KMS-11 (cell line): Measurements from ENCODE around the gene SETD1B.

Source experiments
- H2AFZ ChIP-seq: fragments of 200-600 bp; sonication (generic); 2 replicates; pipeline ENCODE4 v1.6.1; 2016; ENCODE audit warnings: antibody characterized with exemption, mixed run types, low read depth
- H3K27ac ChIP-seq: fragments of 200-600 bp; sonication (generic); 2 replicates; pipeline ENCODE4 v1.6.1; 2016; ENCODE audit warnings: mild to moderate bottlenecking, mixed run types
- H3K27me3 ChIP-seq: fragments of 200-600 bp; sonication (generic); 2 replicates; pipeline ENCODE4 v1.6.1; 2017; ENCODE audit warnings: mild to moderate bottlenecking, low read depth, mixed run types, moderate library complexity; ENCODE audit not compliant: insufficient read depth
- H3K36me3 ChIP-seq: fragments of 200-600 bp; sonication (generic); 2 replicates; pipeline ENCODE4 v1.6.1; 2017; ENCODE audit warnings: mild to moderate bottlenecking, mixed run types; ENCODE audit not compliant: insufficient read depth
- H3K4me1 ChIP-seq: fragments of 200-600 bp; sonication (generic); 2 replicates; pipeline ENCODE4 v1.6.1; 2016; ENCODE audit warnings: mild to moderate bottlenecking, low read depth, mixed run types; ENCODE audit not compliant: poor library complexity, severe bottlenecking
- H3K4me2 ChIP-seq: fragments of 200-600 bp; sonication (generic); 2 replicates; pipeline ENCODE4 v1.7.0; 2016; ENCODE audit warnings: mild to moderate bottlenecking, mixed run types
- H3K4me3 ChIP-seq: fragments of 200-600 bp; sonication (generic); IDR thresholded peaks from 2 replicates; pipeline ENCODE4 v1.6.1; 2017; ENCODE audit warnings: low read depth, low read length, mixed read lengths; ENCODE audit not compliant: insufficient read depth
- H3K79me2 ChIP-seq: fragments of 200-600 bp; sonication (generic); 2 replicates; pipeline ENCODE4 v1.6.1; 2016; ENCODE audit warnings: low read depth, mixed run types; ENCODE audit not compliant: insufficient read depth
- H3K9ac ChIP-seq: fragments of 200-600 bp; sonication (generic); 2 replicates; pipeline ENCODE4 v1.6.1; 2016; ENCODE audit warnings: mild to moderate bottlenecking, mixed run types
- H4K20me1 ChIP-seq: fragments of 200-600 bp; sonication (generic); 2 replicates; pipeline ENCODE4 v1.6.1; 2016; ENCODE audit warnings: mild to moderate bottlenecking, mixed run types; ENCODE audit not compliant: insufficient read depth
- CTCF ChIP-seq: fragments of 200-600 bp; sonication (generic); conservative IDR thresholded peaks from 2 replicates; pipeline ENCODE4 v1.6.1; 2017; ENCODE audit warnings: low read depth, mild to moderate bottlenecking, antibody characterized with exemption, low read length, moderate library complexity, mixed read lengths

SETD1B gene

GRCh38 chr12:121805171-121806008 is 1.6 kb downstream of the SETD1B start:
- H3K4me3 ChIP-seq, result no peak overlapping the region
- peaks cover 9% of the 10 kb centered on the region for H3K4me1 ChIP-seq
- H3K4me2 ChIP-seq, result peak overlapping the region; percentile 51
- H2AFZ ChIP-seq, result no peak overlapping the region
- no peaks in the 10 kb centered on the region for H3K27me3 ChIP-seq
- no peaks in the 10 kb centered on the region for H4K20me1 ChIP-seq
- H3K9ac ChIP-seq, result peak overlapping the region; percentile 65; the same call in 1 of the 2 replicates
- H3K79me2 ChIP-seq, result peaks cover 46% of the 10 kb centered on the region
- TF ChIP-seq CTCF, result no peak
- no peaks in the 10 kb centered on the region for H3K36me3 ChIP-seq
- H3K27ac ChIP-seq, result peak overlapping the region; percentile 55; the same call in 1 of the 2 replicates

GRCh38 chr12:121806009-121806545 is 2.3 kb downstream of the SETD1B start:
- Histone ChIP-seq H3K27me3 (no peaks in the 10 kb centered on the region), H3K27ac (no peak overlapping the region; the same call in 1 of the 2 replicates), H3K36me3 (no peaks in the 10 kb centered on the region), H3K79me2 (peaks cover 47% of the 10 kb centered on the region), H3K4me1 (peaks cover 9% of the 10 kb centered on the region), H4K20me1 (no peaks in the 10 kb centered on the region), H3K9ac (peak overlapping the region; percentile 65; the same call in 1 of the 2 replicates), H3K4me3 (no peak overlapping the region), H2AFZ (no peak overlapping the region), H3K4me2 (peak overlapping the region; percentile 51; the same call in 1 of the 2 replicates)
- no peak for TF ChIP-seq CTCF

GRCh38 chr12:121806546-121807423 is 3.0 kb downstream of the SETD1B start:
- Histone ChIP-seq H3K4me1 (peaks cover 14% of the 10 kb centered on the region), H3K4me3 (no peak overlapping the region), H3K9ac (no peak overlapping the region), H3K27ac (no peak overlapping the region), H4K20me1 (no peaks in the 10 kb centered on the region), H3K4me2 (peak overlapping the region; percentile 51; the same call in 1 of the 2 replicates), H2AFZ (no peak overlapping the region), H3K36me3 (no peaks in the 10 kb centered on the region), H3K79me2 (peaks cover 47% of the 10 kb centered on the region), H3K27me3 (no peaks in the 10 kb centered on the region)
- no peak for TF ChIP-seq CTCF

- H3K9ac ChIP-seq, result no peak overlapping the region
- no peak overlapping the region for H2AFZ ChIP-seq
- H3K4me2 ChIP-seq, result no peak overlapping the region
- H4K20me1 ChIP-seq, result no peaks in the 10 kb centered on the region
- no peak overlapping the region for H3K27ac ChIP-seq
- peaks cover 15% of the 10 kb centered on the region for H3K4me1 ChIP-seq
- TF ChIP-seq CTCF, result no peak
- peaks cover 40% of the 10 kb centered on the region for H3K79me2 ChIP-seq
- no peaks in the 10 kb centered on the region for H3K36me3 ChIP-seq
- no peaks in the 10 kb centered on the region for H3K27me3 ChIP-seq
- H3K4me3 ChIP-seq, result no peak overlapping the region
Measured at GRCh38 chr12:121807642-121808347, 4.0 kb downstream of the SETD1B start.
